Trophoblast cell (in vitro differentiated cells and primary cell): ENCODE measurements around the gene KIT.

Experiments used
- DNase-seq, 2 donors: peaks; one replicate each; pipeline ENCODE4 v3.0.0-alpha.2; 2016
- H2AFZ ChIP-seq: 2 replicates; pipeline ENCODE4 v1.6.1; 2013; ENCODE audit warnings: low read length, moderate library complexity, mild to moderate bottlenecking; ENCODE audit not compliant: insufficient read depth, poor library complexity
- H2AK5ac ChIP-seq: 2 replicates; pipeline ENCODE4 v1.6.1; 2013; ENCODE audit warnings: mild to moderate bottlenecking, low read length
- H2BK120ac ChIP-seq: 2 replicates; pipeline ENCODE4 v1.6.1; 2013; ENCODE audit warnings: low read length, mild to moderate bottlenecking, moderate library complexity; ENCODE audit not compliant: insufficient read depth, poor library complexity
- H2BK12ac ChIP-seq: 2 replicates; pipeline ENCODE4 v1.6.1; 2013; ENCODE audit warnings: mild to moderate bottlenecking, low read length, moderate library complexity
- H2BK5ac ChIP-seq: 2 replicates; pipeline ENCODE4 v1.6.1; 2013; ENCODE audit warnings: low read length, low read depth, moderate library complexity, mild to moderate bottlenecking; ENCODE audit not compliant: poor library complexity
- H3K14ac ChIP-seq: 2 replicates; pipeline ENCODE4 v1.6.1; 2013; ENCODE audit warnings: mild to moderate bottlenecking, low read length
- H3K18ac ChIP-seq: 2 replicates; pipeline ENCODE4 v1.6.1; 2013; ENCODE audit warnings: mild to moderate bottlenecking, low read length
- H3K23ac ChIP-seq: 2 replicates; pipeline ENCODE4 v1.6.1; 2013; ENCODE audit warnings: low read length
- H3K27ac ChIP-seq: 2 replicates; pipeline ENCODE4 v1.5.1; 2013; ENCODE audit warnings: low read depth, mild to moderate bottlenecking, inconsistent platforms, low read length, moderate library complexity
- H3K27me3 ChIP-seq: 2 replicates; pipeline ENCODE4 v1.6.1; 2013; ENCODE audit warnings: inconsistent platforms, mild to moderate bottlenecking, low read length, moderate library complexity; ENCODE audit not compliant: insufficient read depth
- H3K36me3 ChIP-seq, 2 experiments: 1 replicate in 1 of 2; 2 replicates in 1 of 2; pipeline ENCODE4 v1.6.1; 2013; ENCODE audit warnings: low read length in 2 of 2, mild to moderate bottlenecking in 2 of 2, moderate library complexity in 1 of 2; ENCODE audit not compliant: insufficient read depth in 2 of 2, control insufficient read depth in 1 of 2
- H3K4ac ChIP-seq: 2 replicates; pipeline ENCODE4 v1.6.1; 2013; ENCODE audit warnings: low read depth, mild to moderate bottlenecking, low read length, moderate library complexity
- H3K4me1 ChIP-seq, 2 experiments: 1 replicate in 1 of 2; 2 replicates in 1 of 2; pipeline ENCODE4 v1.6.1; 2013; ENCODE audit warnings: low read length in 2 of 2, mild to moderate bottlenecking in 2 of 2, moderate library complexity in 1 of 2; ENCODE audit not compliant: insufficient read depth in 2 of 2, control insufficient read depth in 1 of 2
- H3K4me2 ChIP-seq: 2 replicates; pipeline ENCODE4 v1.6.1; 2013; ENCODE audit warnings: inconsistent platforms, mild to moderate bottlenecking, low read length, moderate library complexity
- H3K4me3 ChIP-seq: 2 replicates; pipeline ENCODE4 v1.5.1; 2013; ENCODE audit warnings: mild to moderate bottlenecking, low read depth, low read length, inconsistent platforms
- H3K79me1 ChIP-seq: one replicate; pipeline ENCODE4 v1.6.1; 2013; ENCODE audit warnings: low read length
- H3K79me2 ChIP-seq: 2 replicates; pipeline ENCODE4 v1.6.1; 2013; ENCODE audit warnings: low read length, mild to moderate bottlenecking; ENCODE audit not compliant: control insufficient read depth, insufficient read depth, poor library complexity
- H3K9ac ChIP-seq: 2 replicates; pipeline ENCODE4 v1.6.1; 2013; ENCODE audit warnings: mild to moderate bottlenecking, low read length
- H3K9me3 ChIP-seq: 2 replicates; pipeline ENCODE4 v1.6.1; 2013; ENCODE audit warnings: low read depth, mild to moderate bottlenecking, control low read depth, inconsistent platforms, low read length; ENCODE audit not compliant: insufficient read depth
- H4K12ac ChIP-seq: 2 replicates; pipeline ENCODE4 v1.6.1; 2013; ENCODE audit warnings: low read depth, mild to moderate bottlenecking, low read length, moderate library complexity
- H4K8ac ChIP-seq: 2 replicates; pipeline ENCODE4 v1.6.1; 2013; ENCODE audit warnings: low read depth, mild to moderate bottlenecking, low read length, moderate library complexity
- H4K91ac ChIP-seq: one replicate; pipeline ENCODE4 v1.6.1; 2013; ENCODE audit warnings: low read depth, mild to moderate bottlenecking, low read length, moderate library complexity
- WGBS: extraction: QIAGEN DNeasy Blood & Tissue Kit; methylation state at CpG from one replicate; pipeline ENCODE4 v1.1.7; 2013; ENCODE audit warnings: missing lambda C conversion rate; ENCODE audit not compliant: insufficient read length, insufficient coverage; ENCODE audit errors: extremely low coverage; 5-methylcytosine and 5-hydroxymethylcytosine counted together

Gene KIT

GRCh38 chr4:54654753-54655152 lies 3.0 kb upstream of the KIT start:
- no peak overlapping the region for H4K91ac ChIP-seq
- no peak overlapping the region for H3K4me3 ChIP-seq
- H3K27me3 ChIP-seq: peaks cover 16% of the 10 kb centered on the region
- no peak overlapping the region for H3K18ac ChIP-seq
- no peak overlapping the region for H3K14ac ChIP-seq
- no peak overlapping the region for H2BK12ac ChIP-seq
- H3K4me1 ChIP-seq: peaks cover 6 to 9% of the 10 kb centered on the region in 2 experiments
- no CpG with 5 or more reads among the region's 4 CpGs for WGBS
- H3K36me3 ChIP-seq: no peaks in the 10 kb centered on the region
- no peak overlapping the region for H2BK5ac ChIP-seq
- DNase-seq: no peak
- no peaks in the 10 kb centered on the region for H3K79me1 ChIP-seq
- no peaks in the 10 kb centered on the region for H3K79me2 ChIP-seq
- H4K8ac ChIP-seq: no peak overlapping the region
- no peak overlapping the region for H3K9ac ChIP-seq
- no peak overlapping the region for H2AFZ ChIP-seq
- H3K27ac ChIP-seq: no peak overlapping the region
- no peak overlapping the region for H2AK5ac ChIP-seq
- no peak overlapping the region for H4K12ac ChIP-seq
- peaks cover 2% of the 10 kb centered on the region for H3K9me3 ChIP-seq
- no peak overlapping the region for H3K4me2 ChIP-seq
- H2BK120ac ChIP-seq: no peak overlapping the region
- H3K4ac ChIP-seq: no peak overlapping the region
- no peak overlapping the region for H3K23ac ChIP-seq

GRCh38 chr4:54657185-54657550 lies 589 bp upstream of the KIT start:
- WGBS: no CpG with 5 or more reads among the region's 26 CpGs
- no peak overlapping the region for H2BK12ac ChIP-seq

DNA sequence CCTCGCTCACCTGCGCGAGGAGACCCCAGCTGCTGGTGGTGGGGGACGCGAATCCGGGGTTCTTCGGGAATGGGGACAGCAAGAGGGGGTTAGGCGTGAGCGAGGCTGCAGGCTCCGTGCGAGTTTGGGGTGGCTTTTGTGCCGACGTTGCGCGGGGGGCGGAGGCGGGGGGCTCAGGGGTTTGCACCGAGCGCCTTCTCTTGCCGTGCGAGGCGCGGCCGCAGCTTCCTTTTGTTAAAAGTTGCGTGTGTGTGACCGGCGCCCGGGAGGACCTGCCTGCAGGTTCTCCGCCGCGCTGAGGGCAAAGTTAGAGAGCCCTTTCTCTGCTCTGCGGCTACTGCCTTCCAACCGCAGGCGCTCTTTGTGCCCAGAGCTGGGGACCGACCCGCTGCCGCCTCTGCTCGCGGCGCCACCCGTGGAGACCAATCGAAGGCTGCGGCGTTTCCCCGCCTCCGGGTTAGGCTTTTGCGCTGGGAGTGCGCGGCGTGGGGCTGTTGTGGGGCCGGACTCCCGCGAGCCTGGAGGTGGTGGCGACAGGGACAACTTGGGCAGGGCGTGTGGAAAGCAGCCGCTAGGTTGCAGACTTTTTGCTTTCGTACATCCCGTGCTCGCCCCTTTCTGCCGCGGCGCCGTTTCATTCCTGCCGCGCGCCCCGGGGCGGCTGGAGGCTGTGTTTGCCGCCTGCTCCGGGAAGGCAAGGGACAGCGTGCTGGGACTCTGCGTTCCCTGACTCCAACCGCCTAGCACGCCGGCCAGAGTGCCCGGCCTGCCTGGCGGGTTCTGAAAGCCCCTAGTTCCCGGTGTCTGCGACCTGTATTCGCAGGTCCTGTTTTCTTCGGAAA lies 716 bp downstream of the KIT start:
- H3K27ac ChIP-seq: no peak overlapping the region
- no peak overlapping the region for H3K23ac ChIP-seq
- peaks cover 8 to 17% of the 10 kb centered on the region in 2 experiments for H3K4me1 ChIP-seq
- no peaks in the 10 kb centered on the region for H3K79me2 ChIP-seq
- no peak overlapping the region for H2BK12ac ChIP-seq
- no peaks in the 10 kb centered on the region for H3K36me3 ChIP-seq
- peak; percentile 35 to 70 for DNase-seq
- H3K27me3 ChIP-seq: peaks cover 16% of the 10 kb centered on the region
- H3K79me1 ChIP-seq: no peaks in the 10 kb centered on the region
- H3K9me3 ChIP-seq: peaks cover 2% of the 10 kb centered on the region
- no peak overlapping the region for H4K12ac ChIP-seq
- H2BK5ac ChIP-seq: no peak overlapping the region
- no CpG with 5 or more reads among the region's 81 CpGs for WGBS
- H3K4me2 ChIP-seq: peak overlapping the region; percentile 88
- no peak overlapping the region for H2BK120ac ChIP-seq
- H3K18ac ChIP-seq: no peak overlapping the region
- H3K4me3 ChIP-seq: peak overlapping the region; percentile 63
- no peak overlapping the region for H4K91ac ChIP-seq
- H3K4ac ChIP-seq: no peak overlapping the region
- no peak overlapping the region for H2AK5ac ChIP-seq
- no peak overlapping the region for H3K14ac ChIP-seq
- H4K8ac ChIP-seq: no peak overlapping the region
- peak overlapping the region; percentile 42 for H2AFZ ChIP-seq
- peak overlapping the region; percentile 32 for H3K9ac ChIP-seq

More at GRCh38 chr4:54657185-54657550, 589 bp upstream of the KIT start:
- no peak overlapping the region for H3K4ac ChIP-seq
- no peak overlapping the region for H4K91ac ChIP-seq
- H2BK5ac ChIP-seq: no peak overlapping the region
- no peak overlapping the region for H3K18ac ChIP-seq
- no peak overlapping the region for H3K27ac ChIP-seq
- DNase-seq: no peak
- peak overlapping the region; percentile 88 for H3K4me2 ChIP-seq
- no peak overlapping the region for H3K9ac ChIP-seq
- peaks cover 8 to 16% of the 10 kb centered on the region in 2 experiments for H3K4me1 ChIP-seq
- peaks cover 16% of the 10 kb centered on the region for H3K27me3 ChIP-seq
- H2BK120ac ChIP-seq: no peak overlapping the region
- no peaks in the 10 kb centered on the region for H3K79me2 ChIP-seq
- H3K23ac ChIP-seq: no peak overlapping the region
- H3K14ac ChIP-seq: no peak overlapping the region
- no peaks in the 10 kb centered on the region for H3K36me3 ChIP-seq
- H2AFZ ChIP-seq: no peak overlapping the region
- no peak overlapping the region for H2AK5ac ChIP-seq
- H3K79me1 ChIP-seq: no peaks in the 10 kb centered on the region
- peak overlapping the region; percentile 63 for H3K4me3 ChIP-seq
- no peak overlapping the region for H4K12ac ChIP-seq
- H4K8ac ChIP-seq: no peak overlapping the region
- H3K9me3 ChIP-seq: peaks cover 2% of the 10 kb centered on the region

GRCh38 chr4:54659313-54659712 lies 1.6 kb downstream of the KIT start:
- no peak overlapping the region for H2AK5ac ChIP-seq
- no peaks in the 10 kb centered on the region for H3K79me2 ChIP-seq
- no peak overlapping the region for H3K4ac ChIP-seq
- H3K27ac ChIP-seq: no peak overlapping the region
- H3K4me3 ChIP-seq: peak overlapping the region; percentile 63
- H4K91ac ChIP-seq: no peak overlapping the region
- H3K14ac ChIP-seq: no peak overlapping the region
- no peak overlapping the region for H3K9ac ChIP-seq
- no peak overlapping the region for H3K23ac ChIP-seq
- H2BK120ac ChIP-seq: no peak overlapping the region
- DNase-seq: no peak
- H2AFZ ChIP-seq: no peak overlapping the region
- H3K18ac ChIP-seq: no peak overlapping the region
- H2BK5ac ChIP-seq: no peak overlapping the region
- H3K79me1 ChIP-seq: no peaks in the 10 kb centered on the region
- H3K9me3 ChIP-seq: peaks cover 2% of the 10 kb centered on the region
- no CpG with 5 or more reads among the region's 14 CpGs for WGBS
- no peaks in the 10 kb centered on the region for H3K36me3 ChIP-seq
- H4K12ac ChIP-seq: no peak overlapping the region
- H4K8ac ChIP-seq: no peak overlapping the region
- peak overlapping the region; percentile 88 for H3K4me2 ChIP-seq
- peaks cover 16% of the 10 kb centered on the region for H3K27me3 ChIP-seq
- H3K4me1 ChIP-seq: peaks cover 8 to 17% of the 10 kb centered on the region in 2 experiments
- H2BK12ac ChIP-seq: no peak overlapping the region
